Measurements from ENCODE around the gene TBKBP1.

The TBKBP1 gene

GRCh38 chr17:47742319-47743181 lies 48.6 kb downstream of the TBKBP1 start:
- peak; percentile 55 for DNase-seq

GRCh38 chr17:47744168-47745036 lies 50.4 kb downstream of the TBKBP1 start:
- no peak for DNase-seq
- in situ Hi-C loops (cut with MboI; ENCODE audit: low pct_unique_long_range_greater_than_20kb, low sequenced_read_pairs), result no loop called here

More at GRCh38 chr17:47742319-47743181, 48.6 kb downstream of the TBKBP1 start:
- in situ Hi-C loops (cut with MboI; ENCODE audit: low pct_unique_long_range_greater_than_20kb, low sequenced_read_pairs), result no loop called here

- no peak for DNase-seq
- in situ Hi-C loops (cut with MboI; ENCODE audit: low pct_unique_long_range_greater_than_20kb, low sequenced_read_pairs), result no loop called here
Observed at GRCh38 chr17:47745037-47745380, 51.0 kb downstream of the TBKBP1 start.

- DNase-seq, result no peak
- in situ Hi-C loops (cut with MboI; ENCODE audit: low pct_unique_long_range_greater_than_20kb, low sequenced_read_pairs), result no loop called here
Observed at GRCh38 chr17:47751471-47751870, 57.5 kb downstream of the TBKBP1 start.

GRCh38 chr17:47757386-47757785 lies 63.4 kb downstream of the TBKBP1 start:
- in situ Hi-C loops (cut with MboI; ENCODE audit: low pct_unique_long_range_greater_than_20kb, low sequenced_read_pairs), result no loop called here
- no peak for DNase-seq

GRCh38 chr17:47760409-47761140 lies 66.6 kb downstream of the TBKBP1 start:
- DNase-seq, result no peak
- in situ Hi-C loops (cut with MboI; ENCODE audit: low pct_unique_long_range_greater_than_20kb, low sequenced_read_pairs), result no loop called here
